ENCODE data around the gene SNAP29. TPM values are rescaled to one million over a fixed set of nuclear protein-coding genes. Genes with fewer than 3 reads are reported as not detected.

SNAP29 gene
- total and polyA plus RNA-seq, 9 of the 15 experiments (the other 6 are each of a cell fraction or from before 2014, with no cell fraction given) = 19.5 to 250 (median 75.9) TPM

- TF ChIP-seq ZNF830 (CRISPR knock-in tag; IDR thresholded peaks at IDR 0.05) (no peak), CC2D1A (IDR thresholded peaks at IDR 0.05) (no peak), PTRF (tag; IDR thresholded peaks at IDR 0.05) (no peak), NFE2L1 (tag; IDR thresholded peaks at IDR 0.05; ENCODE audit: borderline replicate concordance, low read depth) (0 out of 2 replicates have a peak, but pooled peaks have one; percentile 5), SETDB1 (IDR thresholded peaks at IDR 0.05; ENCODE audit: low read length) (no peak), RFX1 (IDR thresholded peaks at IDR 0.05) (no peak), TAF1 (IDR thresholded peaks at IDR 0.05; ENCODE audit: control insufficient read depth, extremely low read depth, insufficient read depth, low read length, severe bottlenecking) (no peak), ZNF551 (CRISPR knock-in tag; IDR thresholded peaks at IDR 0.05) (no peak), ELF4 (CRISPR knock-in tag; IDR thresholded peaks at IDR 0.05) (peak; percentile 10; the same call in 1 of the 2 replicates), NCOA4 (IDR thresholded peaks at IDR 0.05; ENCODE audit: partially characterized antibody) (no peak), CSDE1 (IDR thresholded peaks at IDR 0.05) (peak in 1 of 2 experiments; percentile 36; a peak in 1 of 4 replicates), RBBP5 (IDR thresholded peaks at IDR 0.05; ENCODE audit: borderline replicate concordance, insufficient read depth, low read length, poor library complexity, severe bottlenecking) (no peak), TAF9B (IDR thresholded peaks at IDR 0.05; ENCODE audit: partially characterized antibody) (no peak), SRF (CRISPR knock-in tag; IDR thresholded peaks at IDR 0.05) (peak in 1 of 2 experiments; percentile 48; a peak in 1 of 4 replicates), PTTG1 (tag; IDR thresholded peaks at IDR 0.05; ENCODE audit: low read depth) (no peak), TEAD2 (tag; IDR thresholded peaks at IDR 0.05) (no peak), ATF4 (CRISPR knock-in tag; IDR thresholded peaks at IDR 0.05) (no peak), PATZ1 (CRISPR knock-in tag; IDR thresholded peaks at IDR 0.05; ENCODE audit: borderline replicate concordance) (no peak), IRF2 (CRISPR knock-in tag; IDR thresholded peaks at IDR 0.05) (0 out of 2 replicates have a peak, but pooled peaks have one; percentile 26), ZNF584 (CRISPR knock-in tag; IDR thresholded peaks at IDR 0.05; ENCODE audit: low read depth) (no peak)
- TF ChIP-seq, protein P1, sequence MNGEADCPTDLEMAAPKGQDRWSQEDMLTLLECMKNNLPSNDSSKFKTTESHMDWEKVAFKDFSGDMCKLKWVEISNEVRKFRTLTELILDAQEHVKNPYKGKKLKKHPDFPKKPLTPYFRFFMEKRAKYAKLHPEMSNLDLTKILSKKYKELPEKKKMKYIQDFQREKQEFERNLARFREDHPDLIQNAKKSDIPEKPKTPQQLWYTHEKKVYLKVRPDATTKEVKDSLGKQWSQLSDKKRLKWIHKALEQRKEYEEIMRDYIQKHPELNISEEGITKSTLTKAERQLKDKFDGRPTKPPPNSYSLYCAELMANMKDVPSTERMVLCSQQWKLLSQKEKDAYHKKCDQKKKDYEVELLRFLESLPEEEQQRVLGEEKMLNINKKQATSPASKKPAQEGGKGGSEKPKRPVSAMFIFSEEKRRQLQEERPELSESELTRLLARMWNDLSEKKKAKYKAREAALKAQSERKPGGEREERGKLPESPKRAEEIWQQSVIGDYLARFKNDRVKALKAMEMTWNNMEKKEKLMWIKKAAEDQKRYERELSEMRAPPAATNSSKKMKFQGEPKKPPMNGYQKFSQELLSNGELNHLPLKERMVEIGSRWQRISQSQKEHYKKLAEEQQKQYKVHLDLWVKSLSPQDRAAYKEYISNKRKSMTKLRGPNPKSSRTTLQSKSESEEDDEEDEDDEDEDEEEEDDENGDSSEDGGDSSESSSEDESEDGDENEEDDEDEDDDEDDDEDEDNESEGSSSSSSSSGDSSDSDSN (IDR thresholded peaks at IDR 0.05; ENCODE audit: borderline replicate concordance in 1 of 2, low read depth in 2 of 2, low read length in 2 of 2) = no peak
- TF ChIP-seq, protein P2, sequence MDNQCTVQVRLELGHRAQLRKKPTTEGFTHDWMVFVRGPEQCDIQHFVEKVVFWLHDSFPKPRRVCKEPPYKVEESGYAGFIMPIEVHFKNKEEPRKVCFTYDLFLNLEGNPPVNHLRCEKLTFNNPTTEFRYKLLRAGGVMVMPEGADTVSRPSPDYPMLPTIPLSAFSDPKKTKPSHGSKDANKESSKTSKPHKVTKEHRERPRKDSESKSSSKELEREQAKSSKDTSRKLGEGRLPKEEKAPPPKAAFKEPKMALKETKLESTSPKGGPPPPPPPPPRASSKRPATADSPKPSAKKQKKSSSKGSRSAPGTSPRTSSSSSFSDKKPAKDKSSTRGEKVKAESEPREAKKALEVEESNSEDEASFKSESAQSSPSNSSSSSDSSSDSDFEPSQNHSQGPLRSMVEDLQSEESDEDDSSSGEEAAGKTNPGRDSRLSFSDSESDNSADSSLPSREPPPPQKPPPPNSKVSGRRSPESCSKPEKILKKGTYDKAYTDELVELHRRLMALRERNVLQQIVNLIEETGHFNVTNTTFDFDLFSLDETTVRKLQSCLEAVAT (IDR thresholded peaks at IDR 0.05) = no peak
Observed at GRCh38 chr22:20931126-20931654, 72.4 kb downstream of the SNAP29 start (continued).
